Pancreas (tissue), 10 donors: ENCODE measurements around the gene LSM14B. TPM values are rescaled to one million over a fixed set of nuclear protein-coding genes. Genes with fewer than 3 reads are reported as not detected.
A peak's percentile ranks its signal among the peaks of the same experiment; 100 is the strongest.

ENCODE experiments used
- ATAC-seq, 4 donors: fragments of 200-7000 bp; cut with Tn5 transposase; one replicate each; pipeline versions ENCODE4 v1.8.0 to v1.9.1; 2020; ENCODE audit warnings: mild to moderate bottlenecking in 4 of 4, moderate library complexity in 4 of 4
- DNase-seq, 6 donors: peaks; one replicate each; pipeline ENCODE4 v3.0.0-alpha.2; 2020
- FAIRE-seq: peaks from 2 replicates; lab custom pipeline; 2012; peaks lifted over from hg19 to GRCh38; lab: Jason Lieb, UNC
- H3K27ac ChIP-seq, 4 donors: fragments of 200-600 bp; sonication (generic); 1 replicate in 3 of 4; 2 replicates in 1 of 4; pipeline versions ENCODE4 v1.5.0 to v1.8.0; 2020
- H3K27me3 ChIP-seq, 4 donors: fragments of 200-600 bp; one replicate each; pipeline ENCODE4 v1.8.0; 2021
- H3K36me3 ChIP-seq, 3 donors: fragments of 200-600 bp; sonication (generic) in 1 of 3; one replicate each; pipeline versions ENCODE4 v1.5.0 to v1.8.0; 2020 to 2021
- H3K4me1 ChIP-seq, 3 donors: fragments of 200-600 bp; one replicate each; pipeline ENCODE4 v1.8.0; 2021
- H3K4me3 ChIP-seq, 4 donors: fragments of 200-600 bp; sonication (generic) in 2 of 4; one replicate each; pipeline versions ENCODE4 v1.5.0 to v1.8.0; 2020 to 2021
- H3K9me3 ChIP-seq, 4 donors: fragments of 200-600 bp; one replicate each; pipeline ENCODE4 v1.8.0; 2021
- WGBS, 2 donors: extraction: QIAGEN DNeasy Blood & Tissue Kit; methylation state at CpG; one replicate each; pipeline ENCODE4 v1.1.7; 2013; 5-methylcytosine and 5-hydroxymethylcytosine counted together
- intact Hi-C, 3 donors: fragments of 100-400 bp; cut with DNase I; formaldehyde crosslinking; loops; one replicate each; pipeline versions ENCODE4 v1.11.1 to v1.14.2; 2022
- polyA plus RNA-seq, 2 donors: library from polyadenylated mRNA; stranded (reverse); fragments of 200-250 nt; gene quantifications; one replicate each; pipeline ENCODE4 v1.2.3, GENCODE V29; 2013
- total RNA-seq, 6 donors: library from RNA; stranded (reverse); fragmentation: NEBNext Ultra II Directional in 4 of 6; extraction: Animal tissue kit (Norgen Biotek cat#: 25700) in 4 of 6; gene quantifications; one replicate each; pipeline versions ENCODE4 v1.2.1 to v1.2.4, GENCODE V29; 2021 to 2023
- TF ChIP-seq, protein P1 (sequence below), 4 donors: fragments of 200-600 bp; sonication (generic) in 3 of 4; IDR thresholded peaks; one replicate each; pipeline versions ENCODE4 v1.5.0 to v1.8.0; 2021; ENCODE audit warnings: antibody characterized with exemption in 4 of 4
- donor health status: healthy with polysubstance abuse.
- donor health status: DM: no; HTN: no; CAD: no; lungs with moderate emphysema.
- donor health status: DM: no; HTN: no; CAD: no.
- donor health status: control.
- donor health status: control.
- donor health status: Bipolar disorder and iron deficiency.
- donor health status: DM: yes; HTN: yes; CAD: no.
- donor health status: DM: no; HTN: no; CAD: no.
- donor health status: DM: no; HTN: no; CAD: no.
- donor health status: DM: yes; HTN: yes; CAD: no.

LSM14B gene
- total and polyA plus RNA-seq, 8 donors = 8.4 to 20.1 (median 16.7) TPM

DNA sequence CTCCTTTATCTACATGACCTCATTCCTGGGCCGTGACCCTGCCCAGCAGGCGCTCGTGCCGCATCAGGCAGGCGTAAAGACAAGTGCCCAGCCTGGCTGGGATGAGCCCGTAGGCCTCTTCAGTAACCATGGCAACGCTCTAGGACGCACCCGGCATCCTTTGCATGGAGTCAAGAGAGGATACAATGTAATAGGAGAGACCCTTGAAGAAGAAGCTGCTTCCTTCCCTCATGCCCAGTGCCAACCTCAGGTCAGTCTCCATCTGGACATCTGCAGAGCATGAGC is 5.0 kb upstream of the LSM14B start:
- Histone ChIP-seq H3K36me3 (no peaks in the 10 kb centered on the region), H3K9me3 (no peaks in the 10 kb centered on the region), H3K4me3 (no peak overlapping the region), H3K27me3 (no peaks in the 10 kb centered on the region), H3K27ac (no peak overlapping the region), H3K4me1 (peaks cover 12 to 22% (median 18%) of the 10 kb centered on the region in 3 donors)
- FAIRE-seq (no peak), ATAC-seq (no peak), DNase-seq (no peak)
- WGBS, 2 donors = 63 to 77% methylated on average over 9 of the region's 9 CpGs
- TF ChIP-seq, protein P1, sequence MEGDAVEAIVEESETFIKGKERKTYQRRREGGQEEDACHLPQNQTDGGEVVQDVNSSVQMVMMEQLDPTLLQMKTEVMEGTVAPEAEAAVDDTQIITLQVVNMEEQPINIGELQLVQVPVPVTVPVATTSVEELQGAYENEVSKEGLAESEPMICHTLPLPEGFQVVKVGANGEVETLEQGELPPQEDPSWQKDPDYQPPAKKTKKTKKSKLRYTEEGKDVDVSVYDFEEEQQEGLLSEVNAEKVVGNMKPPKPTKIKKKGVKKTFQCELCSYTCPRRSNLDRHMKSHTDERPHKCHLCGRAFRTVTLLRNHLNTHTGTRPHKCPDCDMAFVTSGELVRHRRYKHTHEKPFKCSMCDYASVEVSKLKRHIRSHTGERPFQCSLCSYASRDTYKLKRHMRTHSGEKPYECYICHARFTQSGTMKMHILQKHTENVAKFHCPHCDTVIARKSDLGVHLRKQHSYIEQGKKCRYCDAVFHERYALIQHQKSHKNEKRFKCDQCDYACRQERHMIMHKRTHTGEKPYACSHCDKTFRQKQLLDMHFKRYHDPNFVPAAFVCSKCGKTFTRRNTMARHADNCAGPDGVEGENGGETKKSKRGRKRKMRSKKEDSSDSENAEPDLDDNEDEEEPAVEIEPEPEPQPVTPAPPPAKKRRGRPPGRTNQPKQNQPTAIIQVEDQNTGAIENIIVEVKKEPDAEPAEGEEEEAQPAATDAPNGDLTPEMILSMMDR (IDR thresholded peaks at IDR 0.05) = no peak
- intact Hi-C loops = loop anchor here in 1 of 3 donors (5.0 kb wide), 1 partner anchor 45 kb away; no protein-coding TSS in a partner anchor

DNA sequence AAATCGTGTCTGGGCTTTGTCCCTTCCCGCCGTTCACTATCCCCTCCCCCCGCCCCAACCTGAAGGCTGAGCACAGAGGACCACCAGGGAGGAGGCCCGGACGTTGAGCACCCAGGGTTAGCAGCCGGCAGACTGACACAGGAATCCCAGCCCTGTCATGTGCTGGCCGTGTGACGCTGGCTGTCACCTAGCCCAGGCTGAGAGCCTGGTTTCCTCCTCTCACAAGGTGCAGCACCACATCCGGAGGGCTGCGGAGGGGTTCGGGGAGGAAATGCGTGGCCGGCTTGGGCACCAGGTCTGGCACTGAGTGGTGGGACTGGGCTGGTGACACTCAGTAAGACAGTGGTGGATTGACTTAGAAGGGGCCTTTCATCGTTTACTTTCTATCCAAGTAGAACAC is 4.6 kb upstream of the LSM14B start:
- peaks cover 12 to 22% (median 18%) of the 10 kb centered on the region in 3 donors for H3K4me1 ChIP-seq
- no peaks in the 10 kb centered on the region for H3K27me3 ChIP-seq
- no peaks in the 10 kb centered on the region for H3K36me3 ChIP-seq
- whole genome bisulfite sequencing, 2 donors = 52 to 64% methylated on average over 15 of the region's 15 CpGs
- no peak overlapping the region for H3K4me3 ChIP-seq
- ATAC-seq (no peak), FAIRE-seq (no peak), DNase-seq (no peak)
- intact Hi-C loops = loop anchor here in 1 of 3 donors (5.0 kb wide), 1 partner anchor 45 kb away; no protein-coding TSS in a partner anchor
- no peaks in the 10 kb centered on the region for H3K9me3 ChIP-seq
- TF ChIP-seq, protein P1 (IDR thresholded peaks at IDR 0.05) = no peak
- H3K27ac ChIP-seq = no peak overlapping the region

DNA sequence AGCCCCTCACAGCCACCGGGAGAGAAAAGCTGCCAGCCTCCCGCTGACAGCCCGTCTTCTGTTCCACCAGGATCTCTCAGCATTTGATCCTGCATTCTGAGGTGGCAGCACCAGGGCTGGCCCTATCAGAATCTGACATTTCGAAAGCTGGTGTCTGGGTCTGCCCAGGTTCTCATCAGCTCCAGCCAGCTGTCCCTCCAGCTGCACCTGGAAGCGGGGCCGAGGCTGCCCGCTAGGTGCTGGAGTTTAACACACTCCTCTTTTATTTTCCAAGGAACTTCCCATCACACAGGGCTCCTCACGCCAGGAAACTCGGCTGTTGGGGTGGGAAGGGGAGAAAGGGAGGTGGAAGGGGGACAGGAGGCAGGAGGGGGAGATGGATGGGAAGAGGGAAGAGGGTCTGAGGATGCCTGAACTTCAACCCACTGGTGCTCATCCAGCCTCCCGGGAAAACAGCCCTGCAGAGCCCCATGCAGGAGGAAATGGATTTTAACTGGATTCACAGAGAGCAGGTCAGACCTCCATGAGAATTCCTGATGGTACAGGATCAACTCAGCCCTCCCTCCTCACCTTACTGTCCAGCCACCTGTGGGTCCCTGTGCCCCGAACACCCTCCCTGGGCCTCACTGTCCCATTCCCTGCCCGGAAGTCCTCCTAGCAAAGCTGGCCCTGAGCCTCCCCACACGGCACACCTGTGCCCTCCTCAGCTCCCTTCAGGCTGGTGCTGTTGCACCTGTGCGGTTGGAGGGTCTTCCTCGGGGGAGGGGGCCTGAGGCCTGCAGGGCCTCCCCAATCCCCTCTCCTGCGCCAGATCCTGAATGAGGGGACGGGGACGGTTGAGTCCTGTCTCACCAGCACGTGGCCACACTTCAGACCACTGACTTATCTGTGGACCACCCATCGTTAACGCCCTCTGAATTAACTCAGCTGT is 3.9 kb upstream of the LSM14B start:
- Histone ChIP-seq H3K9me3 (no peaks in the 10 kb centered on the region), H3K36me3 (no peaks in the 10 kb centered on the region), H3K4me3 (no peak overlapping the region), H3K27me3 (no peaks in the 10 kb centered on the region), H3K4me1 (peaks cover 12 to 22% (median 18%) of the 10 kb centered on the region in 3 donors), H3K27ac (no peak overlapping the region)
- FAIRE-seq = no peak
- no peak for ATAC-seq
- WGBS, 2 donors = 76 to 80% methylated on average over 21 of the region's 21 CpGs
- TF ChIP-seq, protein P1 (IDR thresholded peaks at IDR 0.05) = no peak
- intact Hi-C loops = loop anchor here in 1 of 3 donors (5.0 kb wide), 1 partner anchor 46 kb away; no protein-coding TSS in a partner anchor
- peak in 1 of 6 donors; percentile 57 for DNase-seq

DNA sequence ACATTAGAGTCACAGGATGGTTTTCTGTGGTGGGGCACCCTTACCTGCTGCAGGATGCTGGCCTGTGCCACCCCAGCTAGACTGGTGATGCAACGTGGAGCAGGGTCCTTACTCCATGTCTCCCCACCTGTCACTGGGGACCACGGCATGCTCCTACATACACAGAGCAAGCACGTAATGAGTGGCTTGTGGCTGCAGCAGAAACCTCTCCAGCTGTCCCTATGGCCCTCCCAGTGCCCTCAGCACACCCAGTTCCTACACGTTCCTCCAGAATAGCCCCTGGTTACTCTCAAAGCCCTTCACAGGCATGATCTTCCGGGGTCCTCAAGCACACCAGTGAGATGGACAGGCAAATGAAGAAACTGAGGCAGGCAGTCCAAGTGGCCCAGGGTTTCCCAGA is 3.2 kb upstream of the LSM14B start:
- no peak for ATAC-seq
- 82 to 86% methylated on average over 5 of the region's 5 CpGs for WGBS, 2 donors
- intact Hi-C loops = loop anchor here in 1 of 3 donors (5.0 kb wide), 1 partner anchor 47 kb away; no protein-coding TSS in a partner anchor

More for the DNA sequence above, 3.2 kb upstream of the LSM14B start:
- Histone ChIP-seq H3K27ac (peak overlapping the region; percentile 35 to 97 (median 58)), H3K36me3 (no peaks in the 10 kb centered on the region), H3K9me3 (no peaks in the 10 kb centered on the region), H3K4me3 (no peak overlapping the region), H3K4me1 (peaks cover 18 to 22% (median 18%) of the 10 kb centered on the region in 3 donors), H3K27me3 (no peaks in the 10 kb centered on the region)
- FAIRE-seq (no peak), DNase-seq (peak in 1 of 6 donors; percentile 41)
- TF ChIP-seq, protein P1 (IDR thresholded peaks at IDR 0.05) = no peak
